Measurements from ENCODE around the gene CLDN34.

DNA sequence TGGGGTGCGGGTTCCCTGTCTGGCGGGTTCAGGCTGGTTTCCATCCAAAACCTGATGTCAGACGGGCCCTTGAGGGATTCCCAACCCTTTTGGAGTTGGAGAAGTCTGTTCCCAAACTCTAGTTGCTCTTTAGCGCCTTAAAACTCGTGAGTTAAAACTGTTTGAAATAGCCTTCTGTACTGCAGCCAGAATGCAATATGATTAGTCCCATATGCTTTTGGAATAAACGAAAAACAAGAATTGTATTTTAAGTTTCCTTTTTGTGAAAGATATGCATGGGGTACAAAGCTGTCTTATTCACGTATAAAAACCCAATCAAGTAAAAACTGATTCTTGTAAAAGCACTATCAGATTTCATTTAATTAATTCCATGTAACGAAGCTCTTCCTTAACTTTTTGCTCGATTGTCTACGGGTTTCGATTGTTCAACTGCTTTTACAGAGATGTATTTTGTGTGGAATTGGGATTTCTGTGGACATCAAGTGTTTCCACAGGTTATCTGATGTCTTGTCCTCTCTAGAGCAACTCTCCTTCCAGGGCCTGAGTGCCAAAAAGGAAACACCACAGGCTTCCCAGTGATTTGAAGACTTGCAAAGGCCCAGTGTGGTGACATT, 49.5 kb downstream of the CLDN34 start:
- TF ChIP-seq, protein P1, sequence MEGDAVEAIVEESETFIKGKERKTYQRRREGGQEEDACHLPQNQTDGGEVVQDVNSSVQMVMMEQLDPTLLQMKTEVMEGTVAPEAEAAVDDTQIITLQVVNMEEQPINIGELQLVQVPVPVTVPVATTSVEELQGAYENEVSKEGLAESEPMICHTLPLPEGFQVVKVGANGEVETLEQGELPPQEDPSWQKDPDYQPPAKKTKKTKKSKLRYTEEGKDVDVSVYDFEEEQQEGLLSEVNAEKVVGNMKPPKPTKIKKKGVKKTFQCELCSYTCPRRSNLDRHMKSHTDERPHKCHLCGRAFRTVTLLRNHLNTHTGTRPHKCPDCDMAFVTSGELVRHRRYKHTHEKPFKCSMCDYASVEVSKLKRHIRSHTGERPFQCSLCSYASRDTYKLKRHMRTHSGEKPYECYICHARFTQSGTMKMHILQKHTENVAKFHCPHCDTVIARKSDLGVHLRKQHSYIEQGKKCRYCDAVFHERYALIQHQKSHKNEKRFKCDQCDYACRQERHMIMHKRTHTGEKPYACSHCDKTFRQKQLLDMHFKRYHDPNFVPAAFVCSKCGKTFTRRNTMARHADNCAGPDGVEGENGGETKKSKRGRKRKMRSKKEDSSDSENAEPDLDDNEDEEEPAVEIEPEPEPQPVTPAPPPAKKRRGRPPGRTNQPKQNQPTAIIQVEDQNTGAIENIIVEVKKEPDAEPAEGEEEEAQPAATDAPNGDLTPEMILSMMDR (IDR thresholded peaks at IDR 0.05): no peak
- TF ChIP-seq POLR2A (IDR thresholded peaks at IDR 0.05): no peak
